Measurements from ENCODE around the gene RFFL.

Gene RFFL

GRCh38 chr17:34974794-34975785 lies 88.4 kb downstream of the RFFL start:
- no peak for DNase-seq (ENCODE audit: low read depth in 2 of 2)

- DNase-seq (ENCODE audit: low read depth in 2 of 2), result no peak
These were observed 89.3 kb downstream of the RFFL start for GRCh38 chr17:34974179-34974578.

GRCh38 chr17:34961093-34961911 lies 102.2 kb downstream of the RFFL start, which contains the start of the genes CCT6B and ZNF830:
CCT6B (minus strand) TSS chr17:34961460; CDS start chr17:34961393, 67 bp downstream.
ZNF830 (plus strand) TSS chr17:34961540; CDS start chr17:34961567, 27 bp downstream.
- peak; percentile 75 to 81 for DNase-seq (ENCODE audit: low read depth in 2 of 2)

- no peak for DNase-seq (ENCODE audit: low read depth in 2 of 2)
These were observed 105.1 kb downstream of the RFFL start for GRCh38 chr17:34958438-34958837.

Measured in stimulated activated CD8-positive, alpha-beta memory T cell treated with anti-CD3 and anti-CD28 coated beads, Interleukin-2, amount 100 ng/mL, for 1 hour (primary cell).